ENCODE data around the gene ZNF33B.

Gene ZNF33B

GRCh38 chr10:42638821-42639270 lies 476 bp upstream of the ZNF33B start:
- Mint-ChIP-seq H3K4me1 (peaks cover 7 to 21% of the 10 kb centered on the region in 2 donors), H3K4me3 (peak overlapping the region; percentile 96 to 98), H3K9me3 (no peaks in the 10 kb centered on the region), H3K36me3 (peaks cover 5 to 12% of the 10 kb centered on the region in 2 donors), H3K27me3 (no peaks in the 10 kb centered on the region), H3K27ac (peak overlapping the region; percentile 99)
- DNase-seq: no peak
- ATAC-seq (replicated peaks): no peak

DNA sequence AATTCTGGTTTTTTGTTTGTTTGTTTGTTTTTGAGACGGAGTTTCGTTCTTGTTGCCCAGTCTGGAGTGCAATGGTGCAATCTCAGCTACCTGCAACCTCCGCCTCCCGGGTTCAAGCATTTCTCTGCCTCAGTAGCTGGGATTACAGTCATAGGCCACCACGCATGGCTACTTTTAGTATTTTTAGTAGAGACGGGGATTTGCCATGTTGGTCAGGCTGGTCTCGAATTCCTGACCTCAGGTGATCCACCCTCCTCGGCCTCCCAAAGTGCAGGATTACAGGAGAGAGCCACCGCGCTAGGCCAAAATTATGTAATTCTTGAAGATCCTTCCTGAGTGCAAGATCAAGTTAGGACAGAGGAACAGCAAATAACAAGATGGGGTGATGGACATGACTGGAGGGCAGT lies 719 bp downstream of the ZNF33B start:
- peaks cover 12 to 28% of the 10 kb centered on the region in 2 donors for H3K4me1 Mint-ChIP-seq
- DNase-seq (no peak), ATAC-seq (replicated peaks) (no peak)
- H3K9me3 Mint-ChIP-seq: no peaks in the 10 kb centered on the region
- H3K27me3 Mint-ChIP-seq: no peaks in the 10 kb centered on the region
- peak overlapping the region; percentile 99 for H3K27ac Mint-ChIP-seq
- peak overlapping the region; percentile 96 to 98 for H3K4me3 Mint-ChIP-seq
- peaks cover 5 to 15% of the 10 kb centered on the region in 2 donors for H3K36me3 Mint-ChIP-seq

DNA sequence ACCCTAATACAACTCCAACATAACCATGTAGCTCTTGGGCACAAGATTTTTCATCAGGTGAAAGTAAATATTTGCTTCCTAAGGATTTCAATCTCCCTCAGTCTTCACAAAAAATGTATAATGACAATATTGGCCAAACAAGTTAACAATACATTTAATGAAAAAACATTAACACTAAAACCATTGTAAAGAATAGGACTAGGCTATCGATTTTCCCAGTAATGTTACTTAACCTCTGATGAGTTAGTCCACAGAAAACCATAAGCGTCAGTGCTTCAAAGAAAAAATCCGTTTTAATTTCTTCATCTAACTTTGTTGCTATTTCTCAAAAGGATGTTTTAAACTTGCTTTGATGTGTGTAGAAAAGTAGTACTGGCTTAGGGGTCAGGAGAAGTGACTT lies 1.2 kb downstream of the ZNF33B start:
- no peak for DNase-seq
- Mint-ChIP-seq H3K9me3 (no peaks in the 10 kb centered on the region), H3K4me3 (peak overlapping the region in 1 of 2 donors; percentile 5), H3K4me1 (peaks cover 12 to 28% of the 10 kb centered on the region in 2 donors), H3K27ac (peak overlapping the region; percentile 51), H3K36me3 (peaks cover 5 to 15% of the 10 kb centered on the region in 2 donors), H3K27me3 (no peaks in the 10 kb centered on the region)
- no peak for ATAC-seq (replicated peaks)

DNA sequence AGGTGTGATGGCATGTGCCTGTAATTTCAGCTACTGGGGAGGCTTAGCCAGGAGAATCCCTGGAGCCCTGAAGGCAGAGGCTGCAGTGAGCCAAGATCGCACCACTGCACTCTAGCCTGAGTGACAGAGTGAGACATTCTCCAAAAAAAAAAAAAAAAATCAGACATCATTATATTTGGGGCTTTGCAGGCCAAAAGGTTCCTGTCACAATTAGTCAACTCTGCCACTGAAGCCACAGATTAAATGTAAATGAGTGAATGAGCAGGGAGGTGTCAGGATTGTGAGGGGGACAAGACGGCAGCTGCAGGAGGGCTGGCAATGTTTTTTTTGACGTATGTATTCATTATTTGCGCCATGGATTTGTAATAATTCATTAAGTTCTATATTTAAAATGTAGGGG lies 3.3 kb downstream of the ZNF33B start:
- Mint-ChIP-seq H3K4me1 (peaks cover 14 to 37% of the 10 kb centered on the region in 2 donors), H3K9me3 (no peaks in the 10 kb centered on the region), H3K4me3 (no peak overlapping the region), H3K36me3 (peaks cover 13 to 27% of the 10 kb centered on the region in 2 donors), H3K27ac (no peak overlapping the region), H3K27me3 (no peaks in the 10 kb centered on the region)
- ATAC-seq (replicated peaks) (no peak), DNase-seq (no peak)

GRCh38 chr10:42632564-42632963 lies 5.8 kb downstream of the ZNF33B start:
- DNase-seq (no peak), ATAC-seq (replicated peaks) (no peak)
- H3K36me3 Mint-ChIP-seq: peaks cover 27 to 49% of the 10 kb centered on the region in 2 donors
- H3K9me3 Mint-ChIP-seq: no peaks in the 10 kb centered on the region
- H3K27ac Mint-ChIP-seq: no peak overlapping the region
- peaks cover 11 to 33% of the 10 kb centered on the region in 2 donors for H3K4me1 Mint-ChIP-seq
- no peaks in the 10 kb centered on the region for H3K27me3 Mint-ChIP-seq
- H3K4me3 Mint-ChIP-seq: no peak overlapping the region

- DNase-seq: no peak
- H3K27ac Mint-ChIP-seq: no peak overlapping the region
- no peaks in the 10 kb centered on the region for H3K27me3 Mint-ChIP-seq
- H3K4me1 Mint-ChIP-seq: peaks cover 11 to 22% of the 10 kb centered on the region in 2 donors
- no peaks in the 10 kb centered on the region for H3K9me3 Mint-ChIP-seq
- peaks cover 33 to 60% of the 10 kb centered on the region in 2 donors for H3K36me3 Mint-ChIP-seq
- H3K4me3 Mint-ChIP-seq: no peak overlapping the region
- ATAC-seq (replicated peaks): peak in 1 of 2 donors; percentile 38
Measured at GRCh38 chr10:42630537-42631134, 7.7 kb downstream of the ZNF33B start.

GRCh38 chr10:42623929-42624328 lies 14.4 kb downstream of the ZNF33B start:
- Mint-ChIP-seq H3K4me3 (no peak overlapping the region), H3K4me1 (no peaks in the 10 kb centered on the region), H3K36me3 (peaks cover 48 to 75% of the 10 kb centered on the region in 2 donors), H3K27ac (peak overlapping the region; percentile 52), H3K9me3 (peaks cover 3 to 4% of the 10 kb centered on the region in 2 donors), H3K27me3 (no peaks in the 10 kb centered on the region)
- DNase-seq (no peak), ATAC-seq (replicated peaks) (peak in 1 of 2 donors; percentile 36)

DNA sequence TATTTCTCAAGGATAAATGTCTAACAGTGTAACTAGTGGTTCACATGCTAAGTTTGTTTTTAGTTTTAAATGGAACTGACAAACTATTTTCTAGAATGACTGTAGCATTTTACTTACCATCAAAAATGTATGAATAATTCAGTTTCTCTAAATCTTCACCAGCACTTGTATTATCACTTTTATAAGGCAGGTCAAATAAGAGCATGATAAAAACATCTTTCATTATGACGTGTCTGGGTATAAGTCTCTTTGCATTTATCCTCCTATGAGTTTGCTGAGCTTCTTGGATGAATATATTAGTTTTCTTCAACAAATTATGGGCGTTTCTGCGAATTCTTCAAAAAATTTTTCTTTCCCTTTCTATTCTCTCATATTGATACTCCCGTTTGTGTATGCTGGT lies 19.9 kb downstream of the ZNF33B start:
- ATAC-seq (replicated peaks) (no peak), DNase-seq (no peak)
- no peak overlapping the region for H3K4me3 Mint-ChIP-seq
- H3K27ac Mint-ChIP-seq: no peak overlapping the region
- H3K27me3 Mint-ChIP-seq: no peaks in the 10 kb centered on the region
- H3K4me1 Mint-ChIP-seq: peaks cover 2 to 6% of the 10 kb centered on the region in 2 donors
- peaks cover 51 to 69% of the 10 kb centered on the region in 2 donors for H3K36me3 Mint-ChIP-seq
- peaks cover 0 to 3% of the 10 kb centered on the region in 2 donors for H3K9me3 Mint-ChIP-seq

GRCh38 chr10:42615419-42615818 lies 23.0 kb downstream of the ZNF33B start:
- peaks cover 0 to 3% of the 10 kb centered on the region in 2 donors for H3K9me3 Mint-ChIP-seq
- H3K4me1 Mint-ChIP-seq: peaks cover 2 to 6% of the 10 kb centered on the region in 2 donors
- DNase-seq (no peak), ATAC-seq (replicated peaks) (no peak)
- H3K4me3 Mint-ChIP-seq: no peak overlapping the region
- H3K36me3 Mint-ChIP-seq: peaks cover 45 to 69% of the 10 kb centered on the region in 2 donors
- H3K27me3 Mint-ChIP-seq: no peaks in the 10 kb centered on the region
- no peak overlapping the region for H3K27ac Mint-ChIP-seq

GRCh38 chr10:42609872-42610271 lies 28.5 kb downstream of the ZNF33B start:
- Mint-ChIP-seq H3K27ac (peak overlapping the region; percentile 49), H3K9me3 (peaks cover 0 to 4% of the 10 kb centered on the region in 2 donors), H3K4me1 (peaks cover 15 to 35% of the 10 kb centered on the region in 2 donors), H3K27me3 (no peaks in the 10 kb centered on the region), H3K36me3 (peaks cover 49 to 68% of the 10 kb centered on the region in 2 donors), H3K4me3 (no peak overlapping the region)
- peak; percentile 67 to 79 for ATAC-seq (replicated peaks)
- DNase-seq: no peak

DNA sequence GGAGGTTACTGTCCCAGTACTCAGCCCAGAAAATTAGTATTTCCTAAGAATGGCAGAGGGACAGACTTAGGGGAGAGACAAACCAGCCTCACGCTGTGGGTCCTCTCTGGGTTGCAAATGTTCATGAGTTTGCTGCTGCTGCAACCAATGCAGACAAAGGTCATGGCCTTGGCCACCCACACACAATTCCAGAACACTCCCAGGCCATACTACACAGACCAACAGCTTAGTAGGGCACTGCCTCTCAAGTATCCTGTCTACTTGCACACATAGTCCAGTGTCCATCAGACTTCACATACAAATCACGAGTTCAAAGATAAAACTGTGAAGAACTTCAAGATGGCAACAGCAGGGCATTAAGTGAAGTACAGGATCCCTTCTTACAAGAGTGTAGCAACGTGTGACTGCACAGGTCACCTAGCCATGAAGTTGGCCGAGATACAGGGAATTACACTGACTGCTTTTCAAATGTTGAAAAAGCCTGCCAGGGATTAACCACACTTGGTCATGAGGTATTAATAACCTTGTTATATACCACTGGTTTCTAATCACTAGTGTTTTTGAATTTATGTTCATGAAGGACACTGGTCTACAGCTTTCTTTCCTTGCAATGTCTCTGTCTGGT lies 40.0 kb downstream of the ZNF33B start:
- H3K9me3 Mint-ChIP-seq: peaks cover 19 to 29% of the 10 kb centered on the region in 2 donors
- H3K27me3 Mint-ChIP-seq: no peaks in the 10 kb centered on the region
- DNase-seq: no peak
- H3K36me3 Mint-ChIP-seq: peaks cover 57 to 75% of the 10 kb centered on the region in 2 donors
- H3K4me3 Mint-ChIP-seq: no peak overlapping the region
- no peak for ATAC-seq (replicated peaks)
- H3K4me1 Mint-ChIP-seq: no peaks in the 10 kb centered on the region
- no peak overlapping the region for H3K27ac Mint-ChIP-seq

GRCh38 chr10:42596196-42596595 lies 42.2 kb downstream of the ZNF33B start:
- Mint-ChIP-seq H3K27ac (no peak overlapping the region), H3K36me3 (peaks cover 60 to 78% of the 10 kb centered on the region in 2 donors), H3K4me3 (no peak overlapping the region), H3K27me3 (no peaks in the 10 kb centered on the region), H3K9me3 (peaks cover 26 to 37% of the 10 kb centered on the region in 2 donors), H3K4me1 (no peaks in the 10 kb centered on the region)
- ATAC-seq (replicated peaks): no peak
- no peak for DNase-seq

- ATAC-seq (replicated peaks): no peak
- peaks cover 71 to 82% of the 10 kb centered on the region in 2 donors for H3K36me3 Mint-ChIP-seq
- H3K27ac Mint-ChIP-seq: no peak overlapping the region
- no peaks in the 10 kb centered on the region for H3K4me1 Mint-ChIP-seq
- H3K4me3 Mint-ChIP-seq: no peak overlapping the region
- DNase-seq: no peak
- no peaks in the 10 kb centered on the region for H3K27me3 Mint-ChIP-seq
- H3K9me3 Mint-ChIP-seq: peaks cover 32 to 40% of the 10 kb centered on the region in 2 donors
Measured at GRCh38 chr10:42594246-42594650, 44.1 kb downstream of the ZNF33B start.

DNA sequence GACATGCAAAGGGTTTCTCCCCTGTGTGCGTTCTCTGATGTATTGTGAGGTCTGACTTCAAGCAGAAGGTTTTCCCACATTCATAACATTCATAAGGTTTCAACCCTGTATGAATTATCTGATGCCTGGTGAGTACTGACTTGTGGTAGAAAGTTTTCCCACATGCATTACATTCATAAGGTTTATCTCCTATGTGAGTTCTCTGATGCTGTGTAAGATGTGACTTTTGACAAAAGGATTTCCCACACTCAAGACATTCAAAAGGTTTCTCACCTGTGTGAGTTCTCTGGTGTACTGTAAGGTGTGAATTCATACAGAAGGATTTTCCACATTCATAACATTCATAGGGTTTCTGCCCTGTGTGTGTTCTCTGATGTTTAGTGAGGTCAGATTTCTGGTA lies 45.1 kb downstream of the ZNF33B start:
- no peak overlapping the region for H3K27ac Mint-ChIP-seq
- H3K36me3 Mint-ChIP-seq: peaks cover 75 to 80% of the 10 kb centered on the region in 2 donors
- DNase-seq (no peak), ATAC-seq (replicated peaks) (no peak)
- H3K4me1 Mint-ChIP-seq: no peaks in the 10 kb centered on the region
- H3K9me3 Mint-ChIP-seq: peaks cover 34 to 45% of the 10 kb centered on the region in 2 donors
- H3K4me3 Mint-ChIP-seq: no peak overlapping the region
- no peaks in the 10 kb centered on the region for H3K27me3 Mint-ChIP-seq

DNA sequence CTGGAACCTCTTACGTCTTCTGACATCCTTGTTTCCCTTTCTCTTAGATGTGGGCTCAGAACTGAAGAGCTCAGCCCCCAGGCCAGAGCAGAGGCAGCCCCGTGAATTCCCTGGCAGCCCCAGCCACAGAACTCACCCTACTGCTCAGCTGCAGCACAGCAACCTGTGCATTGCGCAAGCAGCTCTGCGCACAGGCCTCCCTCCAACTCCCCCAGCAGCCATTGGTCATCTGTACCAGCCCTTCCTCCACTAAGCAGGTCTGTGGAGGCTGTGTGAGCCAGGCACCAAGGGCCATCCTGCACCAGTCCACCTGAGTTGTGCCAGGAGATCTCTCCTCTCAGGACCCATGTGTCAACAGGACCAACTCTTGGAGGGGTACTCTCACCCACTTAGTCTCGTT lies 54.5 kb downstream of the ZNF33B start:
- DNase-seq (no peak), ATAC-seq (replicated peaks) (no peak)
- H3K27ac Mint-ChIP-seq: no peak overlapping the region
- H3K27me3 Mint-ChIP-seq: no peaks in the 10 kb centered on the region
- H3K4me1 Mint-ChIP-seq: no peaks in the 10 kb centered on the region
- H3K9me3 Mint-ChIP-seq: peaks cover 5 to 14% of the 10 kb centered on the region in 2 donors
- H3K36me3 Mint-ChIP-seq: peaks cover 35 to 52% of the 10 kb centered on the region in 2 donors
- H3K4me3 Mint-ChIP-seq: no peak overlapping the region

Data from stimulated activated naive B cell treated with anti-CD40 and anti-IgM and Interleukin-4, amounts not matched to agents 10 μg/mL and 1 μg/mL and 100 μg/mL, for 72 hours (primary cell).